ENCODE results near the gene DLG2.

Gene DLG2

DNA sequence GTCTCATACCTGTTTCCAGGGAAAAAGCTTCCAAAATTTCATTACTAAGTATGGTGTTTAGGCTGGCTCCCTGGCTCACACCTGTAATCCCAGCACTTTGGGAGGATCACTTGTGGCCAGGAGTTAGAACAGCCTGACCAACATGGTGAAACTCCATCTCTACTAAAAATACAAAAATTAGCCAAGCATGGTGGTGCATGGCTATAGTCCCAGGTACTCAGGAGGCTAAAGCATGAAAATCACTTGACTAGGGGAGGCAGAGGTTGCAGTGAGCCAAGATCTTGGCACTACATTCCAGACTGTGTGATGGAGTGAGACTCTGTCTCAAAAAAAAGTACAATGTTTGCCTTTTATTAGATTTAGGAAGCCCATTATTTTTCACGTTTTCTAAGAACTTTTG, 2009.5 kb downstream of the DLG2 start:
- ChIA-PET POLR2A (ENCODE audit: low non-redundant PET) (no interaction called here), CTCF (no interaction called here)
- TF ChIP-seq, protein P1, sequence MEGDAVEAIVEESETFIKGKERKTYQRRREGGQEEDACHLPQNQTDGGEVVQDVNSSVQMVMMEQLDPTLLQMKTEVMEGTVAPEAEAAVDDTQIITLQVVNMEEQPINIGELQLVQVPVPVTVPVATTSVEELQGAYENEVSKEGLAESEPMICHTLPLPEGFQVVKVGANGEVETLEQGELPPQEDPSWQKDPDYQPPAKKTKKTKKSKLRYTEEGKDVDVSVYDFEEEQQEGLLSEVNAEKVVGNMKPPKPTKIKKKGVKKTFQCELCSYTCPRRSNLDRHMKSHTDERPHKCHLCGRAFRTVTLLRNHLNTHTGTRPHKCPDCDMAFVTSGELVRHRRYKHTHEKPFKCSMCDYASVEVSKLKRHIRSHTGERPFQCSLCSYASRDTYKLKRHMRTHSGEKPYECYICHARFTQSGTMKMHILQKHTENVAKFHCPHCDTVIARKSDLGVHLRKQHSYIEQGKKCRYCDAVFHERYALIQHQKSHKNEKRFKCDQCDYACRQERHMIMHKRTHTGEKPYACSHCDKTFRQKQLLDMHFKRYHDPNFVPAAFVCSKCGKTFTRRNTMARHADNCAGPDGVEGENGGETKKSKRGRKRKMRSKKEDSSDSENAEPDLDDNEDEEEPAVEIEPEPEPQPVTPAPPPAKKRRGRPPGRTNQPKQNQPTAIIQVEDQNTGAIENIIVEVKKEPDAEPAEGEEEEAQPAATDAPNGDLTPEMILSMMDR (conservative IDR thresholded peaks at IDR 0.05; ENCODE audit: low read depth) = no peak
- no peak overlapping the region for H3K27ac ChIP-seq
- no peak for DNase-seq (ENCODE audit: low spot score)

DNA sequence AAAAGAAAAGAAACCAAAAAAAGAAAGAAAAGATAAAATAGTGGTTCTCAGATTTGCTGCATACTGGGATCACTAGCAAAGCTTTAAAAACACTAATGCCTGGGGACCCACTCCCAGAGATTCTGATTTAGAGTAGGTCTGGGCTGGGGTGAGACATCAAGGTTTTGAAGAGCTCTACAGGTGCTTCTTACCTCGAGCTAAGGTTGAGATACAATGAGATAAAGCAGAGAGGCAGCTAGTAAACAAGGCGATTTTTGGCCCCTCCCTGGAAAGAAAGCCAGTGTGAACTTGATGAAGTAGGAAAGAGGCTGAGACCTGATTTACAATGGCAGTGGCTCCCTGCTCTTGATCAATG, 2013.4 kb downstream of the DLG2 start:
- no peak for DNase-seq (ENCODE audit: low spot score)
- POLR2A ChIA-PET (ENCODE audit: low non-redundant PET) = no interaction called here
- CTCF ChIA-PET = no interaction called here
- H3K27ac ChIP-seq = no peak overlapping the region
- TF ChIP-seq, protein P1 (conservative IDR thresholded peaks at IDR 0.05; ENCODE audit: low read depth) = no peak

DNA sequence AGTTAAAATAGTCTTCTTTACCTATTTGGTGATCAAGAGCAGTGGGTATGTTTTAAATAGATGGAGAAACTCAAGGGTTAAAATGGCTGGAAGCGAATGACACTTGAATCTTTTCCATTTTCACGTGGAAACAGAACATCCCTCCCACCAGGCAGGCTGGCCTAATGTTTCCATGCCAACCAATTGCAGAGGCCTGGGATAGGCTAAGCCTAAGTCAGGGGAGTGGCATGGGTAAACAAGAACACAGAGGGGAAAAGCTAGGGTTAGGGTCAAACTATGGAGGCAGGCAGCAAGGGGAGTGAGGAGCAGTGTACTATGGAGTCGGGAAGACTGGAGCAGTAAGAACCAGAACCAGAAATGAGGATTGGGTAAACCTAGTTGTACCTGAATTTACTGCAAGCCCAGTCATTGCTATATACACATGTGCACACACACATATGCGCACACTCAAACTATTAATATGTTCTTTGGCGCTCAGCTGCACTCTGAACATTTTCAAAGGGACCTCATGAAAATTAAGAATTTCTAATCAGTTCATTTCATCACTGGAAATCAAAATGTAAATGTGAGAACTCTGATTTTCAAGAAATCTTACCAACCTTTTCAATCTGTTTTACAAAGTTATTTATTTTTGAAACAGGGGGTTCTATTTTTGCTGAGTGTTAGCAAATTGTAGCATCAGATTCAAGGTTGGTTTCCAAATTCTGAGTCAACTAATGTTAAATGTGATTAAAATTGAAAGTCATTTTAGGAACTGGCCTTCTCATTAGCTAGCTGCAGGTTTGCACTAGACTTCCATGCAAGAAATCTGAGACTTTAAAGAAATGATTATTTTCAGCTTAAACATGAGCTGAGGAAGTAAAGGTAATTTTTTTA, 2014.0 kb downstream of the DLG2 start:
- H3K27ac ChIP-seq = no peak overlapping the region
- ChIA-PET POLR2A (ENCODE audit: low non-redundant PET) (no interaction called here), CTCF (no interaction called here)
- no peak for DNase-seq (ENCODE audit: low spot score)
- TF ChIP-seq, protein P1 (conservative IDR thresholded peaks at IDR 0.05; ENCODE audit: low read depth) = no peak

DNA sequence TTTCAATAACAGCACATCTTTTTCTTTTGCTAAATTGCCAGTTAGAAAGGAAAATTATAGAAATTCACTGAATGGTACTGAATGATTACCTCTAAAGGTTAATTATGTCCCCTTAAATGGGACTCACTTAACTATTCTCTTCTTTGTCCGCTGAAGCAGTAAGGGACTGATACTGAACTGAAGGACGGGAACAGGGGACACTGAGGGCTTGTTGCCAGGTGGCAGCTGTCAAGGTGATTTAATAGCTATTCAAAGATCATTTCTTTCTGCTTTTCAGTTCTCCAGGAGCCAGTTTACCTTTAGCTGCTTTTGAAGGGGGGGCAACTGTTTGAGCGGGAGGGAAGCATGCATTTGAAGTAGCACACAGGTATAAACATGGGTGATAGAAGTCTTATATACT, 2015.5 kb downstream of the DLG2 start:
- no peak for DNase-seq (ENCODE audit: low spot score)

DNA sequence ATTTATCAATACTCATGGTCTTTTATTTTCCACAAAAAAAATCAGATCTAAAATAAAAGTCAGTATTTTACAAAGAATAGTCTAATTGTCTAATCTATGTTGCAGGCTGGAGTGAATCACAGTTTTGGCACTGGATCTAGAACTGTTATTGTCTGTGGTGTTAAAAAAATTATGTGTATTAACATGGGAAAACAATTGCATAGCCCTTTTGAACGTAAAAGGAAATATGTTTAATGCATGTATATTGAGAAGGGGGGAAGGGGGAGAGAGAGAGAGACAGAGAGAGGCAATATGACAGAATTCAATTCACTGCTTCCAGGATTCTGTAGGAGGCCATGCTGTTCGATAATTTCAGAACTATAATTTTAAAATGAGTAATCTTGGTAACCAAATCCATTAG, 2016.1 kb downstream of the DLG2 start:
- no peak overlapping the region for H3K27ac ChIP-seq
- TF ChIP-seq, protein P1 (conservative IDR thresholded peaks at IDR 0.05; ENCODE audit: low read depth) = no peak
- ChIA-PET POLR2A (ENCODE audit: low non-redundant PET) (no interaction called here), CTCF (no interaction called here)
- DNase-seq (ENCODE audit: low spot score) = no peak

More for the DNA sequence above, 2015.5 kb downstream of the DLG2 start:
- no peak overlapping the region for H3K27ac ChIP-seq
- POLR2A ChIA-PET (ENCODE audit: low non-redundant PET) = no interaction called here
- CTCF ChIA-PET = no interaction called here
- TF ChIP-seq, protein P1 (conservative IDR thresholded peaks at IDR 0.05; ENCODE audit: low read depth) = no peak

DNA sequence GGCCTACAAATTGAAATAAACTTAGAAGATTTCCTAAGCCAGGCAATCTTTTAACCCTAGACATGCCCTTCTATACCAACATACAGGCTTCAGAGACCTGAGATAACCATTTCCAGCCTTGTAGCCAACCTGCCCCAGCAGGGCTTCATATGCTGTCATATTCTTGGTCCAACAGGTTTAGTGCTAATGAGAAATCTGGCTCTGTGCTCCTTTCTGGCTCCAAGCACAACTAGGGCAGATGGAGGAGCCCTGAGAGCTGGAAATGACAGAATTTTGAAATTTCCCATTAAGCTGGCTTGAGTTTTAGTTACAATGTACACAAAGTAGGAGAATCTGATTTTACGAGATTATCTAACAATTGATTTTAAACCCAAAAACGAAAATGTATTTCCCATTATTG, 2018.0 kb downstream of the DLG2 start:
- TF ChIP-seq, protein P1 (conservative IDR thresholded peaks at IDR 0.05; ENCODE audit: low read depth) = no peak
- CTCF ChIA-PET = no interaction called here
- H3K27ac ChIP-seq = no peak overlapping the region
- DNase-seq (ENCODE audit: low spot score) = no peak
- POLR2A ChIA-PET (ENCODE audit: low non-redundant PET) = no interaction called here
